DOHH2 (cell line): ENCODE measurements around the gene MED16.
"Not testable (repeated sequence)": the region's sequence is repeated elsewhere in the genome, so short reads cannot be mapped to it uniquely, and the experiment has no call there.

ENCODE experiments used
- H3F3A ChIP-seq: fragments of 200-600 bp; sonication (generic), shearing (Covaris generic); 2 replicates; pipeline ENCODE4 v1.6.0; 2016; ENCODE audit warnings: antibody characterized with exemption, mild to moderate bottlenecking; ENCODE audit not compliant: control insufficient read depth, insufficient read depth
- H3K27ac ChIP-seq: fragments of 200-600 bp; sonication (generic); 2 replicates; pipeline ENCODE4 v1.5.1; 2014; ENCODE audit warnings: low read depth, mild to moderate bottlenecking, low read length, moderate library complexity
- H3K27me3 ChIP-seq: fragments of 200-600 bp; sonication (generic); 2 replicates; pipeline ENCODE4 v1.6.1; 2014; ENCODE audit warnings: mild to moderate bottlenecking, low read length, mixed read lengths; ENCODE audit not compliant: control insufficient read depth
- H3K36me3 ChIP-seq: fragments of 200-600 bp; sonication (generic); 2 replicates; pipeline ENCODE4 v1.6.1; 2014; ENCODE audit warnings: mild to moderate bottlenecking, low read length, moderate library complexity, mixed read lengths; ENCODE audit not compliant: control insufficient read depth
- H3K4me1 ChIP-seq: fragments of 200-600 bp; sonication (generic); 2 replicates; pipeline ENCODE4 v1.6.1; 2014; ENCODE audit warnings: mild to moderate bottlenecking, low read length, mixed read lengths; ENCODE audit not compliant: control insufficient read depth
- H3K4me2 ChIP-seq: fragments of 200-600 bp; sonication (generic); 2 replicates; pipeline ENCODE4 v1.6.0; 2014; ENCODE audit warnings: mild to moderate bottlenecking, low read length, moderate library complexity
- H3K4me3 ChIP-seq: fragments of 200-600 bp; sonication (generic); 2 replicates; pipeline ENCODE4 v1.5.1; 2014; ENCODE audit warnings: mild to moderate bottlenecking, low read length, mixed read lengths
- H3K79me2 ChIP-seq: fragments of 200-600 bp; sonication (generic); 2 replicates; pipeline ENCODE4 v1.6.1; 2014; ENCODE audit warnings: mild to moderate bottlenecking, low read length, mixed read lengths; ENCODE audit not compliant: control insufficient read depth
- H3K9me2 ChIP-seq: fragments of 200-600 bp; sonication (generic); replicated peaks from 2 replicates; pipeline ENCODE4 v1.6.1; 2014; ENCODE audit warnings: mild to moderate bottlenecking, low read length, mixed read lengths; ENCODE audit not compliant: control insufficient read depth
- H3K9me3 ChIP-seq: fragments of 200-600 bp; sonication (generic); 2 replicates; pipeline ENCODE4 v1.6.1; 2014; ENCODE audit warnings: antibody characterized with exemption, low read length, mixed read lengths; ENCODE audit not compliant: control insufficient read depth, insufficient read depth
- H4K20me1 ChIP-seq: fragments of 200-600 bp; sonication (generic); 2 replicates; pipeline ENCODE4 v1.6.0; 2014; ENCODE audit warnings: low read depth, mild to moderate bottlenecking, antibody characterized with exemption, low read length, moderate library complexity; ENCODE audit not compliant: control insufficient read depth, insufficient read depth
- CTCF ChIP-seq: fragments of 200-600 bp; sonication (generic); IDR thresholded peaks from one replicate; pipeline ENCODE4 v1.5.1; 2014; ENCODE audit warnings: antibody characterized with exemption, mild to moderate bottlenecking, low read depth, low read length; ENCODE audit not compliant: poor library complexity, severe bottlenecking
- EZH2phosphoT487 ChIP-seq: fragments of 200-600 bp; sonication (generic); IDR thresholded peaks from 2 replicates; pipeline ENCODE4 v1.6.1; 2017; ENCODE audit warnings: borderline replicate concordance, mild to moderate bottlenecking, antibody characterized with exemption, low read length, moderate library complexity, mixed read lengths

MED16 gene

GRCh38 chr19:821231-821824 is 71.7 kb downstream of the MED16 start:
- TF ChIP-seq EZH2phosphoT487 (no peak), CTCF (no peak)
- no peaks in the 10 kb centered on the region for H4K20me1 ChIP-seq
- H3K27ac ChIP-seq, result no peak overlapping the region
- H3K9me3 ChIP-seq, result no peaks in the 10 kb centered on the region
- H3K79me2 ChIP-seq, result no peaks in the 10 kb centered on the region
- no peak overlapping the region for H3K4me3 ChIP-seq
- no peaks in the 10 kb centered on the region for H3K4me1 ChIP-seq
- no peaks in the 10 kb centered on the region for H3K9me2 ChIP-seq
- no peaks in the 10 kb centered on the region for H3K27me3 ChIP-seq
- H3F3A ChIP-seq, result 0 out of 2 replicates have a peak, but pooled peaks cover 2% of the 10 kb centered on the region
- no peaks in the 10 kb centered on the region for H3K36me3 ChIP-seq
- no peak overlapping the region for H3K4me2 ChIP-seq

GRCh38 chr19:820212-820611 is 72.8 kb downstream of the MED16 start:
- not testable (repeated sequence) for H3K27ac ChIP-seq, H3F3A ChIP-seq, H3K9me2 ChIP-seq, H3K4me1 ChIP-seq, H3K79me2 ChIP-seq, H3K4me2 ChIP-seq, H4K20me1 ChIP-seq, H3K9me3 ChIP-seq, H3K4me3 ChIP-seq, H3K36me3 ChIP-seq, H3K27me3 ChIP-seq
